ENCODE measurements around the gene KIF1A.

KIF1A gene

GRCh38 chr2:240819126-240819857 is 727 bp downstream of the KIF1A start:
- peak; percentile 64 for DNase-seq

GRCh38 chr2:240818293-240819125 is 1.5 kb downstream of the KIF1A start:
- DNase-seq = peak; percentile 58

- DNase-seq = no peak
These were observed 2.3 kb downstream of the KIF1A start for GRCh38 chr2:240817496-240818292.

- peak; percentile 69 for DNase-seq
These were observed 3.2 kb downstream of the KIF1A start for GRCh38 chr2:240816584-240817495.

GRCh38 chr2:240815761-240816583 is 4.0 kb downstream of the KIF1A start:
- DNase-seq = no peak

GRCh38 chr2:240814946-240815760 is 4.9 kb downstream of the KIF1A start:
- no peak for DNase-seq

- no peak for DNase-seq
These were observed 5.7 kb downstream of the KIF1A start for GRCh38 chr2:240814280-240814679.

- no peak for DNase-seq
These were observed 6.6 kb downstream of the KIF1A start for GRCh38 chr2:240813231-240813921.

- no peak for DNase-seq
These were observed 7.3 kb downstream of the KIF1A start for GRCh38 chr2:240812721-240813120.

- no peak for DNase-seq
These were observed 7.7 kb downstream of the KIF1A start for GRCh38 chr2:240812301-240812680.

GRCh38 chr2:240811346-240812300 is 8.4 kb downstream of the KIF1A start:
- no peak for DNase-seq

- DNase-seq = no peak
These were observed 9.4 kb downstream of the KIF1A start for GRCh38 chr2:240810621-240811020.

GRCh38 chr2:240810199-240810598 is 9.8 kb downstream of the KIF1A start:
- no peak for DNase-seq

GRCh38 chr2:240809276-240809675 is 10.7 kb downstream of the KIF1A start:
- DNase-seq = no peak

GRCh38 chr2:240806459-240806858 is 13.6 kb downstream of the KIF1A start:
- no peak for DNase-seq

- no peak for DNase-seq
These were observed 14.0 kb downstream of the KIF1A start for GRCh38 chr2:240806006-240806405.

- no peak for DNase-seq
These were observed 16.8 kb downstream of the KIF1A start for GRCh38 chr2:240803191-240803590.

GRCh38 chr2:240799033-240799820 is 20.8 kb downstream of the KIF1A start:
- DNase-seq = no peak

Data from NCI-H82 (cell line).